Measurements from ENCODE around the gene SMCHD1.

Gene SMCHD1

GRCh38 chr18:2680216-2680792 is 24.8 kb downstream of the SMCHD1 start:
- DNase-seq (ENCODE audit: low read depth) = no peak
- no peak overlapping the region for H3K4me3 ChIP-seq (ENCODE audit: low read depth, low read length)
- TF ChIP-seq CTCF (IDR thresholded peaks at IDR 0.05; ENCODE audit: insufficient read depth, low read depth, low read length, missing control alignments) = no peak

DNA sequence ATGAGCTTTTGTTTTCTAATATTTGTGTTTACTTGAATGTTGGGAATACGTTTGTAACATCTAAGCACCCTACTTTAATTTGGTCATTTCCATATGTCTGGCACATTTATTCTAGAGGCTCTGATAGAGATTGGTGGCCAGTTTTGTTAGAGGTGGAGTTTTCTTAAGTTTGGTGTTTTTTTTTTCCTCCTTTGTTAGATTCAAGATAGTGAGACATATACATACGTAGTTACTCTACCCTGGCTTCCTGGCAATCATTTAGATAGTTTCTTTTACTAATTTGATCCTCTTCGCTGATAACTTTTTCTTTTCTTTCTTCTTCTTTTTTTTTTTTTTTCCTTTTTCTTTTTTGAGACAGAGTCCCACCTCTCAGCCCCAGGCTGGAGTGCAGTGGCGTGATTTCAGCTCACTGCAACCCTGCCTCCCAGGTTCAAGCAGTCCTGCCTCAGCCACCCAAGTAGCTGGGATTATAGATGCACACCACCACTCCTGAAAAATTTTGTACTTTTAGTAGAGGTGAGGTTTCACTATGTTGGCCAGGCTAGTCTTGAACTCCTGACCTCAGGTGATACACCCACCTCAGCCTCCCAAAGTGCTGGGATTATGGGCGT is 26.6 kb downstream of the SMCHD1 start:
- no peak for TF ChIP-seq CTCF (IDR thresholded peaks at IDR 0.05; ENCODE audit: insufficient read depth, low read depth, low read length, missing control alignments)
- no peak overlapping the region for H3K4me3 ChIP-seq (ENCODE audit: low read depth, low read length)
- no peak for DNase-seq (ENCODE audit: low read depth)

GRCh38 chr18:2683055-2683454 is 27.5 kb downstream of the SMCHD1 start:
- DNase-seq (ENCODE audit: low read depth) = no peak
- H3K4me3 ChIP-seq (ENCODE audit: low read depth, low read length) = no peak overlapping the region
- no peak for TF ChIP-seq CTCF (IDR thresholded peaks at IDR 0.05; ENCODE audit: insufficient read depth, low read depth, low read length, missing control alignments)

DNA sequence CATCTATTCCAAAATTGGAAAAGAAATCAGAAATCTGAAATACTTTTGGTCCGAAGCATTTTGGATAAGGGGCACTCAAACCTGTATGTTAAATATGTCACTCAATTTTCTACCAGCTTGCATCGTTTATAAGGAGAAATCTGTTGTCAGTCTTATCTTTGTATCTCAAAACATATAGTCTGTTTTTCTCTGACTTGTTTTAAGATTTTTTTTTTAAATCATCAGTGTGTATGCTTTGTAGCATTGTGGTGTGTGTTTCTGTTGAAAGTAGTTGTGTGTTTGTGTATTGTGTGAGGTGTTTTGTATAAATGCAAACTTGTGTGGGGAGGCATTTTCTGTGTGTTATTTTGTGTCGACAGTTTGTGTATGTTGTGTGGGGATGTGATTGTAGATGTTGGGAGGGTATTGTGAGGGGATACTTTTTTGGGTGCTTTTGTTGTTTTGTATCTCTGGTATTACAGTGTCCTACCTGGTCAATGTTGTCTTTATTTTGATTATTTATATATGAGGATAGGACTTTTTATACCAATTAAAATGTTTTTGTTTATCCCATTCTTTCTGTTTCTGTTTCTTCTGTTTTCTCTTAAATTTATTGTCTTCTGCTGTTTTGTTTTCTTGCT is 30.9 kb downstream of the SMCHD1 start:
- no peak overlapping the region for H3K4me3 ChIP-seq (ENCODE audit: low read depth, low read length)
- DNase-seq (ENCODE audit: low read depth) = peak; percentile 13
- no peak for TF ChIP-seq CTCF (IDR thresholded peaks at IDR 0.05; ENCODE audit: insufficient read depth, low read depth, low read length, missing control alignments)

DNA sequence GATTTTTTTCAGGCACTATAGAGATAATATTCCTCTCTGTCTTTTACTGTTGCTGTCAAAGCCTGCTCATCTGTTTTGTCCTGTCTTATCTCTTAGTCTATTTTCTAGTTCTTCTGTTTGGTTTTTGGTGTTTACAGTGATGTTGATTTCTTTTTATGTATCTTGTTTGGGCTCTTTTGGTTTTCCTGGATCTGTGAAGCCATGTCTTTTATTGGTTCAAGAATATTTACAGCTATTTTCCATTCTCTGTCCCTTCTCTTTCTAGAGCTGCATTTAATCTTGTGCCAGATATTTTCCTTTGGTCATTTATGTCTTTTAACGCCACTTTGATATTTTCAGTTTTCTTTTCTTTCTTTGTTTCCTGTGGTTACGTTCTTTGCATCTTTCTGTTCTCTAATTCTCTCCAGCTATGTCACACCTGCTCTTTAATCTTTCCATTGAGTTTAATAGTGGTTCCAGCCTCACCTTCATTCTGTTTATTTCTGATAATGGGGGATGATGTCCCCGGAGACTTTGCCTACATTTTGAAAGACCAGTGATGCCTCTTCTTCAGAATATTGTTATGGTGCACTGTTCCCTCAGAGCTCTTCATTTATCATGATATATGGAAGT is 32.0 kb downstream of the SMCHD1 start:
- peak; percentile 27 for DNase-seq (ENCODE audit: low read depth)
- peak overlapping the region; percentile 15; the same call in 1 of the 2 replicates for H3K4me3 ChIP-seq (ENCODE audit: low read depth, low read length)
- no peak for TF ChIP-seq CTCF (IDR thresholded peaks at IDR 0.05; ENCODE audit: insufficient read depth, low read depth, low read length, missing control alignments)

- no peak for DNase-seq (ENCODE audit: low read depth)
- no peak overlapping the region for H3K4me3 ChIP-seq (ENCODE audit: low read depth, low read length)
- no peak for TF ChIP-seq CTCF (IDR thresholded peaks at IDR 0.05; ENCODE audit: insufficient read depth, low read depth, low read length, missing control alignments)
Observed at GRCh38 chr18:2692508-2692907, 37.0 kb downstream of the SMCHD1 start.

Data from GM12865 (cell line).